ENCODE data around the gene TXNDC16.

The TXNDC16 gene

DNA sequence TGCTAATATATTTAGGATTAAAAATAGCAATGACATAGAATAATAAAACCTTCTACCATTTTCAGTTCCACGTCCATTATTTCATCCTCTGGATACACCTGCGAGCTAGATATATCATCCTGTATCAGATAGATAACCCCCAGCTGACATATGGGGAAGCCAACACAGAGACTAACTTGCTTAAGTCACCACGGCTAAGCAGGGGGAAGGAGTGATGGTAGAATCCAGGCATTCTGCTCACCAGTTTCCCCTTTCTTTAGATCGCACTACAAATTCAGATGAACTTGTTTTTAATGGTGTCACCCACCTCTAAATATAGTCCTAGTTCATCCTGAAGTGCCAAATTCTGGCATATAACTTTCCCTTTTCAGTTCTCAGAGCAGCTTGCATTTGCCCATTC is 110.1 kb downstream of the TXNDC16 start:
- TF ChIP-seq, protein P1, sequence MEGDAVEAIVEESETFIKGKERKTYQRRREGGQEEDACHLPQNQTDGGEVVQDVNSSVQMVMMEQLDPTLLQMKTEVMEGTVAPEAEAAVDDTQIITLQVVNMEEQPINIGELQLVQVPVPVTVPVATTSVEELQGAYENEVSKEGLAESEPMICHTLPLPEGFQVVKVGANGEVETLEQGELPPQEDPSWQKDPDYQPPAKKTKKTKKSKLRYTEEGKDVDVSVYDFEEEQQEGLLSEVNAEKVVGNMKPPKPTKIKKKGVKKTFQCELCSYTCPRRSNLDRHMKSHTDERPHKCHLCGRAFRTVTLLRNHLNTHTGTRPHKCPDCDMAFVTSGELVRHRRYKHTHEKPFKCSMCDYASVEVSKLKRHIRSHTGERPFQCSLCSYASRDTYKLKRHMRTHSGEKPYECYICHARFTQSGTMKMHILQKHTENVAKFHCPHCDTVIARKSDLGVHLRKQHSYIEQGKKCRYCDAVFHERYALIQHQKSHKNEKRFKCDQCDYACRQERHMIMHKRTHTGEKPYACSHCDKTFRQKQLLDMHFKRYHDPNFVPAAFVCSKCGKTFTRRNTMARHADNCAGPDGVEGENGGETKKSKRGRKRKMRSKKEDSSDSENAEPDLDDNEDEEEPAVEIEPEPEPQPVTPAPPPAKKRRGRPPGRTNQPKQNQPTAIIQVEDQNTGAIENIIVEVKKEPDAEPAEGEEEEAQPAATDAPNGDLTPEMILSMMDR (IDR thresholded peaks at IDR 0.05; ENCODE audit: low read length, missing control alignments), result no peak
- no peak overlapping the region for H3K4me3 ChIP-seq (replicated peaks; ENCODE audit: low read depth, low read length)
- DNase-seq (ENCODE audit: low read depth), result no peak

DNA sequence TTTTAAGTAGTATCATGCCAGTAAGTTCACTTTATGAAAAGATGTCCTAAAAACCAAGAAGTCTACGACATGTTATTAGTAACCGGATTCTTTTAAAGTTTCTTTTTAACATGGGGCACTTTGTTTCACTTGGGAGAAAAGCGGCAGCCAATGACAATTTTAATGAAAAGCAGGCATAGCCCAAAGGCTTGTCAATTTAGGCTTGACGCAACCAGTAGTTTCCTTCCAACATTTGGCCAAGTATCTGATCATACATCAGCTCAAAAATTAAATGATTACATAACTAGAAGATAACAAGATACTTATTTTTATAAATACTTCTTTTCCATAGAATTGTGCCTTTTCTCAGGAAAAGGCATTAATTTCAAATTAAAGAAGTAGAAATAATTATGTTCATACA is 112.8 kb downstream of the TXNDC16 start:
- TF ChIP-seq, protein P1 (IDR thresholded peaks at IDR 0.05; ENCODE audit: low read length, missing control alignments), result no peak

DNA sequence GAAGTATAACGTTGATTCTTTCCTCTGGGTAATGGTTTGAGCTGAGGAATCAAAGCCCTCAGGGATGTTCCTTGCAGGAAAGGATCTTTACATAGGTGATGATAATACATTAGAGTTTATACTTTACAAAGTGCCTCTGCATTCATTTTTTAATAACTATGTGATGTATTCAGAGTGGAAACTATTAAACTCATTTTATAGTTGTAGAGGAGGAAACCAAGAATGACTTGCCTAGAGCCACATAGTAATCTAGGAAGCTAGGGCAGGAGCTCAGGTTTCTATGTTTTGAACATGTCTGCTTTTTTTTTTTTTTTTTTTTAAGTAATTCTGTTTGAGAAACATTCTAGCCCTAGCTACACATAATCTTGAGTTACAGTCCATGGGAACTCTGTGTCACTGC is 117.3 kb downstream of the TXNDC16 start:
- TF ChIP-seq, protein P1 (IDR thresholded peaks at IDR 0.05; ENCODE audit: low read length, missing control alignments), result no peak
- DNase-seq (ENCODE audit: low read depth), result no peak
- no peak overlapping the region for H3K4me3 ChIP-seq (replicated peaks; ENCODE audit: low read depth, low read length)

More for the DNA sequence above, 112.8 kb downstream of the TXNDC16 start:
- no peak for DNase-seq (ENCODE audit: low read depth)
- no peak overlapping the region for H3K4me3 ChIP-seq (replicated peaks; ENCODE audit: low read depth, low read length)

DNA sequence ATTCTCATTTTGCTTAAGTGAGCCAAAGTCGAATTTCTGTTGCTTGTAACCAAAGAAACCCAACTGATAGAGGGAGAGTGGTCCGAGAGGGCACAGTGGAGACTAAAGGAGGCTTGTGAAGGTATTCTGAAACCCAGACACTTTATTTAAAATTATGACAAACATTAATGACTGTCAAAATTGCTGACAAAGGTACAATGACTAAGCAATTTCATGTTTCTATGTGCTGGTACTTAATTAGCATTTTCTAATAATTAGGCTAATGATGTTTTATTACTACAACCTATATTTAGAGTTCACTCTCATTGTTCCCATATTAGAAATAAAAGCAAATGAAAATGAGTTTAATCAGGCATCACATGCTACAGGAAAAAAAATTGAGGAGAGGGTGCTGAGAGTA is 121.8 kb downstream of the TXNDC16 start:
- DNase-seq (ENCODE audit: low read depth), result no peak
- no peak overlapping the region for H3K4me3 ChIP-seq (replicated peaks; ENCODE audit: low read depth, low read length)
- TF ChIP-seq, protein P1 (IDR thresholded peaks at IDR 0.05; ENCODE audit: low read length, missing control alignments), result no peak

DNA sequence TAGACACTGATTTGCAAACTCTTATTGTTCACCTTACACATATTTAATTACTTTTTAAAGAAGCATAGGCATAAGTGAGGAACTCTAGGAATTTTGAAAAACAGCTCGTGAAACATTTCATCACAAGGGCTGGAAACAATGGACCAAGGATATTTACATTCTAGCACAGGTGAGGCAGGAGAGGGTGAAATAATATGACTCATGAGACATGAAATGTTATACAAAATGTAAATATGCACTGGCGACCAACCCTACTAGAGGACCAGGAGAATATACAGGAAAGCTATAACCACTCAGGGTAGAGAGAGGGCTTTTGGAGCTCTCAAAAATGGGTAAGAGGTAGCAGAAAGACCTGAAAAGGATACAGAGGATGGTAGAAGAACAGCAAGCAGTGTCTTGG is 122.9 kb downstream of the TXNDC16 start:
- no peak for DNase-seq (ENCODE audit: low read depth)
- TF ChIP-seq, protein P1 (IDR thresholded peaks at IDR 0.05; ENCODE audit: low read length, missing control alignments), result no peak
- no peak overlapping the region for H3K4me3 ChIP-seq (replicated peaks; ENCODE audit: low read depth, low read length)

DNA sequence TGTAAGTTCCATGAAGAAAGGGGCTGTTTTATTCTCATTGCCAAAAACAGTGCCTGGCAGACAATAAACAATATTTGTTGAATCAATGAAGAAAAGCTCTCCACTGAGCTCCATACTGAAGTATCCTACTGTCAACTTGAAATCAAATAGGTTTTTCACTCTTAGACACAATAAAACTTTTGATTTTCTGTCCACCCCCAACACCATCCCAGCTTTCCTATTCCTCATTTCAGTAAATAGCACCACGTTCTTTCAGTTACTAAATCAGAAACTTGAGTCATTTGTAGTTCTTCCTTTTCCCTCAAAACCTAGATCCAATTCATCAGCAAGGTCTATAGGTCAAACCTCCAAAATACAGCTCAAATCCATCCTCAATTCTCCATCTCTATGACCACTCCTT is 124.8 kb downstream of the TXNDC16 start:
- H3K4me3 ChIP-seq (replicated peaks; ENCODE audit: low read depth, low read length), result no peak overlapping the region
- no peak for DNase-seq (ENCODE audit: low read depth)
- TF ChIP-seq, protein P1 (IDR thresholded peaks at IDR 0.05; ENCODE audit: low read length, missing control alignments), result no peak

DNA sequence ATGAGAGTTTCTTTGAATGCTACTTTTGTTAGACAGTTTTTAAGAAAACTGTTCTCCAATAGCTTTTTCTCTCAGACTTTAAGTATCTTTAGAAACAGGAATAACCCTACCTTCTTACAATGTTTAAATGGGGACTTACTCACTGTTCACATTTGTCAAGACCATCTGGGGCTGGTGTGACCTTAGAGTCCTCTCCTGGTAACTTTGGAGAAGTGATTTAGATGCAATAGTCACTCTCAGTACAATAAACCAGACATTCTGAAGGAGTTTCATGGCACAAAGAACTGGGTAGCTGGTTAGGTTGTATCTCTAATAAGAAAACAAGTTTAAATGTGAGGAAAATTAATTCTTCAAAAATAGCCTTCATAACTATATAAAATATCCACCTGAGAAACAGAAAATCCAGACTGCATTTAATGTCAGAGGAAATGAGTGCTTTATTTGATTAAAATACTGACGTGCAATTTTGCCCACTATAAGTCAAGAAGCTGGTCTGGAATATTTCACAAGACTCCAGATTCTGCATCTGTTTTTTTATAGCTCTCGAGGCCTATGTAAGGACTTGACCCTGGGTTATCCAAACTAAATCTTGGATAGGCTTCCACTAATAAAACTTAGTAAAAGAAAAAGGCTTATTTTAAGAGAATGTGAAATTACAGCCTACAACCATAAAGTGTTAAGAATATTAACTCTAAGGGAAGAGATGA is 129.5 kb downstream of the TXNDC16 start:
- no peak overlapping the region for H3K4me3 ChIP-seq (replicated peaks; ENCODE audit: low read depth, low read length)
- no peak for DNase-seq (ENCODE audit: low read depth)
- TF ChIP-seq, protein P1 (IDR thresholded peaks at IDR 0.05; ENCODE audit: low read length, missing control alignments), result no peak
